MM.1S (cell line): Measurements from ENCODE around the gene HSF2BP.

Experiments used
- DNase-seq: peaks from one replicate; pipeline ENCODE4 v3.0.0-alpha.2; 2015
- H2AFZ ChIP-seq: fragments of 300-600 bp; sonication (generic); 2 replicates; pipeline ENCODE4 v1.6.0; 2016; ENCODE audit warnings: antibody characterized with exemption, low read length
- H3F3A ChIP-seq: fragments of 300-600 bp; sonication (generic); 2 replicates; pipeline ENCODE4 v1.6.1; 2016; ENCODE audit warnings: mild to moderate bottlenecking, antibody characterized with exemption, low read length, moderate library complexity, mixed read lengths; ENCODE audit not compliant: insufficient read depth
- H3K27ac ChIP-seq: fragments of 300-600 bp; sonication (generic); 2 replicates; pipeline ENCODE4 v1.5.1; 2016; ENCODE audit warnings: mild to moderate bottlenecking, low read length
- H3K27me3 ChIP-seq: fragments of 300-600 bp; sonication (generic); replicated peaks from 2 replicates; pipeline ENCODE4 v1.6.0; 2016; ENCODE audit warnings: low read length; ENCODE audit not compliant: insufficient read depth
- H3K36me3 ChIP-seq: fragments of 300-600 bp; sonication (generic); replicated peaks from 2 replicates; pipeline ENCODE4 v1.6.1; 2016; ENCODE audit warnings: mild to moderate bottlenecking, low read length, mixed read lengths; ENCODE audit not compliant: insufficient read depth
- H3K4me1 ChIP-seq: fragments of 300-600 bp; sonication (generic); 2 replicates; pipeline ENCODE4 v1.6.1; 2016; ENCODE audit warnings: low read length, mixed read lengths
- H3K4me2 ChIP-seq: fragments of 300-600 bp; sonication (generic); 2 replicates; pipeline ENCODE4 v1.6.0; 2016; ENCODE audit warnings: low read depth, low read length
- H3K4me3 ChIP-seq: fragments of 300-600 bp; sonication (generic); 2 replicates; pipeline ENCODE4 v1.5.1; 2016; ENCODE audit warnings: low read length, mixed read lengths
- H3K79me2 ChIP-seq: fragments of 300-600 bp; sonication (generic); 2 replicates; pipeline ENCODE4 v1.6.1; 2016; ENCODE audit warnings: mixed run types, low read length, mixed read lengths
- H3K9ac ChIP-seq: fragments of 300-600 bp; sonication (generic); 2 replicates; pipeline ENCODE4 v1.6.1; 2016; ENCODE audit warnings: low read length, mixed read lengths
- H3K9me2 ChIP-seq: fragments of 300-600 bp; sonication (generic); replicated peaks from 2 replicates; pipeline ENCODE4 v1.6.1; 2016; ENCODE audit warnings: mild to moderate bottlenecking, low read length, mixed read lengths; ENCODE audit not compliant: insufficient read depth
- H3K9me3 ChIP-seq: fragments of 300-600 bp; sonication (generic); replicated peaks from 2 replicates; pipeline ENCODE4 v1.6.1; 2016; ENCODE audit warnings: mild to moderate bottlenecking, low read length, mixed read lengths; ENCODE audit not compliant: insufficient read depth
- H4K20me1 ChIP-seq: fragments of 300-600 bp; sonication (generic); 2 replicates; pipeline ENCODE4 v1.6.1; 2016; ENCODE audit warnings: mild to moderate bottlenecking, low read length, moderate library complexity, mixed read lengths; ENCODE audit not compliant: insufficient read depth
- CTCF ChIP-seq: fragments of 300-600 bp; sonication (generic); IDR thresholded peaks from 2 replicates; pipeline ENCODE4 v1.5.1; 2016; ENCODE audit warnings: antibody characterized with exemption, low read length, mixed read lengths
- EZH2 ChIP-seq: fragments of 300-600 bp; sonication (generic); optimal IDR thresholded peaks from 2 replicates; pipeline ENCODE3; 2017; ENCODE audit warnings: low read depth, mild to moderate bottlenecking, antibody characterized with exemption, low read length, mixed read lengths
- EZH2phosphoT487 ChIP-seq: fragments of 300-600 bp; sonication (generic); IDR thresholded peaks from 2 replicates; pipeline ENCODE4 v1.6.1; 2018; ENCODE audit warnings: antibody characterized with exemption, low read length

HSF2BP gene

GRCh38 chr21:43659136-43660000 is at the start of gene HSF2BP, which contains the start of gene RRP1B:
Gene HSF2BP, minus strand, starts transcription at chr21:43659488. Its CDS starts 1,392 bp downstream, at chr21:43658096.
Gene RRP1B, plus strand, starts transcription at chr21:43659560. Its CDS starts 105 bp downstream, at chr21:43659665.
- TF ChIP-seq EZH2phosphoT487 (no peak), EZH2 (no peak), CTCF (no peak)
- Histone ChIP-seq H3K27ac (peak within 1 kb of the TSS; percentile 78), H3K4me2 (peak within 1 kb of the TSS; percentile 78), H3K9me3 (no peaks in the 10 kb centered on the region), H3K9me2 (no peaks in the 10 kb centered on the region), H3K27me3 (no peaks in the 10 kb centered on the region), H3K36me3 (peaks cover 12% of the 10 kb centered on the region), H4K20me1 (no peaks in the 10 kb centered on the region; the same call in 1 of the 2 replicates), H3K9ac (peak within 1 kb of the TSS; percentile 92), H3K4me1 (peaks cover 18% of the 10 kb centered on the region), H3F3A (peaks cover 14% of the 10 kb centered on the region), H2AFZ (peak within 1 kb of the TSS; percentile 83), H3K4me3 (peak within 1 kb of the TSS; percentile 97), H3K79me2 (peaks cover 49% of the 10 kb centered on the region)
- DNase-seq, result peak; percentile 96

- DNase-seq, result no peak
- Histone ChIP-seq H3K79me2 (no peaks in the 10 kb centered on the region), H4K20me1 (no peaks in the 10 kb centered on the region), H3K4me1 (no peaks in the 10 kb centered on the region), H3K9ac (no peak overlapping the region), H3K4me3 (no peak overlapping the region), H3K27me3 (no peaks in the 10 kb centered on the region), H3F3A (no peaks in the 10 kb centered on the region), H3K9me3 (no peaks in the 10 kb centered on the region), H3K4me2 (no peak overlapping the region), H3K9me2 (no peaks in the 10 kb centered on the region), H3K27ac (no peak overlapping the region), H2AFZ (no peak overlapping the region), H3K36me3 (no peaks in the 10 kb centered on the region)
- no peak for TF ChIP-seq CTCF
- no peak for TF ChIP-seq EZH2
- TF ChIP-seq EZH2phosphoT487, result no peak
These were observed 49.6 kb upstream of the HSF2BP start for GRCh38 chr21:43708745-43709381.

GRCh38 chr21:43707462-43707861 is 48.2 kb upstream of the HSF2BP start:
- no peak for DNase-seq
- Histone ChIP-seq H3K4me3 (no peak overlapping the region), H3K27ac (no peak overlapping the region), H3K9me3 (no peaks in the 10 kb centered on the region), H4K20me1 (no peaks in the 10 kb centered on the region), H3K9ac (no peak overlapping the region), H3K4me1 (no peaks in the 10 kb centered on the region), H3K4me2 (no peak overlapping the region), H3K9me2 (no peaks in the 10 kb centered on the region), H3K27me3 (no peaks in the 10 kb centered on the region), H3F3A (no peaks in the 10 kb centered on the region), H2AFZ (no peak overlapping the region), H3K79me2 (no peaks in the 10 kb centered on the region), H3K36me3 (no peaks in the 10 kb centered on the region)
- TF ChIP-seq EZH2 (no peak), EZH2phosphoT487 (no peak), CTCF (no peak)
